K562 (cell line): ENCODE measurements around the gene HLA-DOA. TPM values are rescaled to one million over a fixed set of nuclear protein-coding genes. Genes with fewer than 3 reads are reported as not detected.

Experiments
- ATAC-seq: fragments of 200-7000 bp; cut with Tn5 transposase; 3 replicates; pipeline ENCODE4 v1.9.1; 2020; ENCODE audit warnings: moderate library complexity
- BruUV-seq: library from RNA; stranded (reverse); fragments of 400-500 nt; replicated peaks from 2 replicates; lab custom pipeline; 2021; lab: Mats Ljungman, UMichigan
- CTCF ChIA-PET: fragments of 300-600 bp; formaldehyde crosslinking; extraction: SDS; loops from one replicate; lab custom pipeline; 2021; ENCODE audit warnings: low intra/inter-chr PET ratio; lab: Yijun Ruan, JAX
- POLR2A ChIA-PET: fragments of 300-600, 350-650 bp; sonication (Branson Sonifier 250); formaldehyde crosslinking; extraction: SDS; loops from one replicate; lab custom pipeline; 2021; ENCODE audit warnings: antibody characterized with exemption, inconsistent platforms; lab: Yijun Ruan, JAX
- DNase-seq, 4 experiments: peaks; one replicate each; pipeline versions ENCODE4 v3.0.0 to v3.0.0-alpha.2; 2011 to 2018; ENCODE audit warnings: low spot score in 3 of 4, mixed read lengths in 3 of 4; ENCODE audit errors: extremely low read depth in 1 of 4
- FAIRE-seq: peaks from 2 replicates; lab custom pipeline; 2011; peaks lifted over from hg19 to GRCh38; lab: Jason Lieb, UNC
- H2AFZ ChIP-seq: 2 replicates; pipeline ENCODE4 v1.6.0; 2011; ENCODE audit warnings: low read depth, low read length, control low read depth, inconsistent platforms
- H3K27ac ChIP-seq: fragments of 200-600 bp; 3 replicates; pipeline ENCODE4 v1.8.0; 2011; ENCODE audit warnings: low read depth, mild to moderate bottlenecking, control low read depth, inconsistent platforms, low read length, moderate library complexity, mixed read lengths; ENCODE audit errors: extremely low read depth
- H3K27me3 ChIP-seq, 2 experiments: fragments of 300-600 bp in 1 of 2; 2 replicates in 1 of 2; 3 replicates in 1 of 2; pipeline versions ENCODE4 v1.6.0 to v1.8.0; 2011; ENCODE audit warnings: inconsistent platforms in 2 of 2, low read length in 2 of 2, mild to moderate bottlenecking in 1 of 2, mixed read lengths in 1 of 2, moderate library complexity in 1 of 2; ENCODE audit not compliant: control insufficient read depth in 2 of 2, insufficient read depth in 2 of 2
- H3K36me3 ChIP-seq: fragments of 300-600 bp; 3 replicates; pipeline ENCODE4 v1.8.0; 2011; ENCODE audit warnings: mild to moderate bottlenecking, low read length, inconsistent platforms; ENCODE audit not compliant: control insufficient read depth, insufficient read depth
- H3K4me1 ChIP-seq, 2 experiments: fragments of 200-600 bp in 1 of 2; replicated peaks in 1 of 2; 2 replicates in 1 of 2; 3 replicates in 1 of 2; pipeline versions ENCODE4 v1.5.1 to v1.8.0; 2011; ENCODE audit warnings: inconsistent platforms in 2 of 2, low read length in 2 of 2, mild to moderate bottlenecking in 1 of 2, mixed read lengths in 1 of 2, moderate library complexity in 1 of 2; ENCODE audit not compliant: control insufficient read depth in 2 of 2, insufficient read depth in 2 of 2
- H3K4me2 ChIP-seq: 2 replicates; pipeline ENCODE4 v1.6.1; 2011; ENCODE audit warnings: low read length, control low read depth, inconsistent platforms, mixed read lengths; ENCODE audit not compliant: insufficient read depth
- H3K4me3 ChIP-seq: fragments of 200-600 bp; sonication (generic), shearing (Covaris generic); 2 replicates; pipeline ENCODE4 v1.5.1; 2016; ENCODE audit warnings: control low read depth, inconsistent platforms
- H3K79me2 ChIP-seq: fragments of 200-600 bp; 3 replicates; pipeline ENCODE4 v1.8.0; 2011; ENCODE audit warnings: low read length, inconsistent platforms; ENCODE audit not compliant: control insufficient read depth, insufficient read depth
- H3K9ac ChIP-seq, 2 experiments: 2 replicates each; pipeline versions ENCODE4 v1.6.0 to v1.6.1; 2011; ENCODE audit warnings: low read depth in 2 of 2, low read length in 2 of 2, control low read depth in 1 of 2, inconsistent platforms in 1 of 2, mild to moderate bottlenecking in 1 of 2, mixed read lengths in 1 of 2; ENCODE audit not compliant: insufficient read depth in 1 of 2
- H3K9me1 ChIP-seq: one replicate; pipeline ENCODE4 v1.6.0; 2011; ENCODE audit warnings: inconsistent platforms, mild to moderate bottlenecking, low read length, moderate library complexity; ENCODE audit not compliant: control insufficient read depth, insufficient read depth
- H3K9me3 ChIP-seq: replicated peaks from 2 replicates; pipeline ENCODE4 v1.5.1; 2011; ENCODE audit warnings: low read depth, low read length, inconsistent platforms; ENCODE audit not compliant: control insufficient read depth, insufficient read depth
- H4K20me1 ChIP-seq: replicated peaks from 2 replicates; pipeline ENCODE4 v1.6.1; 2011; ENCODE audit warnings: low read length, inconsistent platforms, mixed read lengths; ENCODE audit not compliant: control insufficient read depth, insufficient read depth
- ARID1B ChIP-seq: fragments of 450-650 bp; IDR thresholded peaks from 2 replicates; pipeline ENCODE4 v1.6.1; 2016; ENCODE audit warnings: antibody characterized with exemption, mild to moderate bottlenecking, inconsistent platforms
- CBX2 ChIP-seq: fragments of 200-600 bp; sonication (generic); IDR thresholded peaks from one replicate; pipeline ENCODE4 v1.6.1; 2012; ENCODE audit warnings: mild to moderate bottlenecking, low read length, inconsistent platforms; ENCODE audit not compliant: insufficient read depth, poor library complexity, severe bottlenecking
- CCNT2 ChIP-seq: IDR thresholded peaks from 2 replicates; pipeline ENCODE4 v1.6.1; 2011; ENCODE audit warnings: borderline replicate concordance, low read depth, mild to moderate bottlenecking, moderate library complexity, mixed read lengths, low read length; ENCODE audit not compliant: insufficient read length; ENCODE audit errors: extremely low read depth
- FOXK1 ChIP-seq: sonication (generic); formaldehyde crosslinking; IDR thresholded peaks from 2 replicates; pipeline ENCODE4 v1.8.0; 2022; ENCODE audit warnings: missing genetic modification reagents, mild to moderate bottlenecking, borderline replicate concordance
- MCM5 ChIP-seq: fragments of 450-650 bp; IDR thresholded peaks from 2 replicates; pipeline ENCODE4 v1.6.1; 2016; ENCODE audit warnings: low read depth
- MEIS2 ChIP-seq: fragments of 450-650 bp; IDR thresholded peaks from 2 replicates; pipeline ENCODE4 v1.6.1; 2014; ENCODE audit warnings: mild to moderate bottlenecking; ENCODE audit not compliant: partially characterized antibody
- NFYB ChIP-seq: IDR thresholded peaks from 2 replicates; pipeline ENCODE4 v1.6.1; 2011; ENCODE audit warnings: mild to moderate bottlenecking, moderate library complexity; ENCODE audit not compliant: insufficient read length; ENCODE audit errors: extremely low read depth
- NR0B1 ChIP-seq: fragments of 450-650 bp; IDR thresholded peaks from one replicate; pipeline ENCODE4 v1.6.1; 2018; ENCODE audit warnings: mild to moderate bottlenecking, moderate library complexity; ENCODE audit not compliant: partially characterized antibody
- RBFOX2 ChIP-seq: fragments of 200-400 bp; formaldehyde crosslinking; IDR thresholded peaks from 2 replicates; pipeline ENCODE4 v1.6.1; 2017; ENCODE audit warnings: low read depth, mild to moderate bottlenecking, low read length, moderate library complexity
- SLC30A9 ChIP-seq: fragments of 250-450 bp; sonication (Bioruptor Pico); IDR thresholded peaks from 2 replicates; pipeline ENCODE4 v1.8.0; 2022; ENCODE audit warnings: mild to moderate bottlenecking, moderate library complexity
- SPI1 ChIP-seq: IDR thresholded peaks from 2 replicates; pipeline ENCODE4 v1.6.1; 2011; ENCODE audit warnings: low read depth, low read length, control low read depth, borderline replicate concordance
- SRSF9 ChIP-seq: fragments of 200-400 bp; formaldehyde crosslinking; IDR thresholded peaks from 2 replicates; pipeline ENCODE4 v1.6.1; 2017; ENCODE audit warnings: low read depth, low read length, borderline replicate concordance
- TRIM25 ChIP-seq: fragments of 450-650 bp; IDR thresholded peaks from 2 replicates; pipeline ENCODE4 v1.7.0; 2016; ENCODE audit warnings: borderline replicate concordance
- ZNF511 ChIP-seq: sonication (generic); formaldehyde crosslinking; IDR thresholded peaks from 2 replicates; pipeline ENCODE4 v1.8.0; 2022; ENCODE audit warnings: mild to moderate bottlenecking, missing genetic modification reagents
- ZNF707 ChIP-seq: fragments of 250-450 bp; sonication (Bioruptor Pico); conservative IDR thresholded peaks from 2 replicates; pipeline ENCODE4 v1.8.0; 2022; ENCODE audit warnings: inconsistent platforms, mild to moderate bottlenecking, moderate library complexity
- WGBS: fragments of 100-300 bp; shearing (Covaris generic); methylation state at CpG from one replicate; pipeline ENCODE4 v1.1.6; 2016; ENCODE audit warnings: low coverage, mixed read lengths; ENCODE audit not compliant: insufficient coverage; ENCODE audit errors: missing lambda C conversion rate; 5-methylcytosine and 5-hydroxymethylcytosine counted together
- in situ Hi-C: fragments of 300-500 bp; cut with MboI; formaldehyde crosslinking; loops from 4 replicates; pipeline ENCODE4 v1.15.0; 2018; ENCODE audit warnings: inconsistent platforms, mixed read lengths
- intact Hi-C: fragments of 100-400 bp; cut with micrococcal nuclease; formaldehyde crosslinking; loops from 2 replicates; pipeline ENCODE4 v1.14.2; 2022
- polyA plus RNA-seq, 8 experiments: library from polyadenylated mRNA; depleted of rRNA in 4 of 8; stranded (reverse) in 5 of 8; unstranded in 3 of 8; fragments of >200 nt; fragmentation: Nextera tagmentation in 2 of 8; fragmentation: Illumina TruSeq in 1 of 8; extraction: Ambion mirVana in 2 of 8; extraction: Trizol in 1 of 8; gene quantifications; 2 replicates each; pipeline versions ENCODE4 v1.2.1 to v1.2.3, GENCODE V29; 2011 to 2014; ENCODE audit warnings: inconsistent platforms in 1 of 8, missing spikeins in 1 of 8
- total RNA-seq, 7 experiments: library from RNA; depleted of rRNA in 6 of 7; stranded (reverse); fragments of >200 nt in 6 of 7; fragmentation: Illumina TruSeq in 2 of 7; extraction: Trizol in 2 of 7; gene quantifications; 2 replicates each; pipeline versions ENCODE4 v1.2.1 to v1.2.3, GENCODE V29; 2011 to 2021; ENCODE audit warnings: low replicate concordance in 1 of 7

HLA-DOA gene
- total and polyA plus RNA-seq, 9 of the 15 experiments (the other 6 are each of a cell fraction or from before 2014, with no cell fraction given) = 0.07 TPM; not detected in 8

- TF ChIP-seq TRIM25 (no peak), CBX2 (peak; percentile 44), RBFOX2 (no peak)
- TF ChIP-seq, all 486 proteins: peak for 2
These were observed 15.9 kb downstream of the HLA-DOA start (continued) for GRCh38 chr6:32993363-32993973.

GRCh38 chr6:32991972-32992371, 17.4 kb downstream of the HLA-DOA start:
- intact Hi-C loops (no loop called here), in situ Hi-C loops (no loop called here)
- FAIRE-seq = no peak
- TF ChIP-seq SRSF9 (no peak), ZNF511 (no peak), ZNF707 (no peak), MEIS2 (no peak), CCNT2 (no peak), SPI1 (peak; percentile 83), NR0B1 (no peak), MCM5 (no peak), ARID1B (peak; percentile 26; the same call in 1 of the 2 replicates), SLC30A9 (CRISPR knock-in tag) (no peak), NFYB (no peak), FOXK1 (no peak)

More at GRCh38 chr6:32991972-32992371, 17.4 kb downstream of the HLA-DOA start:
- DNase-seq (no peak), ATAC-seq (no peak)
- Histone ChIP-seq H3K9me3 (no peaks in the 10 kb centered on the region), H3K9me1 (no peaks in the 10 kb centered on the region), H3K4me3 (no peak overlapping the region), H3K9ac (no peak overlapping the region), H3K36me3 (no peaks in the 10 kb centered on the region), H3K4me2 (no peak overlapping the region), H2AFZ (no peak overlapping the region), H3K27ac (no peak overlapping the region), H3K4me1 (no peaks in the 10 kb centered on the region), H3K79me2 (no peaks in the 10 kb centered on the region), H4K20me1 (no peaks in the 10 kb centered on the region), H3K27me3 (peaks cover 8 to 13% of the 10 kb centered on the region in 2 experiments; a peak in 3 of 5 replicates)
- BruUV-seq = no TSS peak
- POLR2A ChIA-PET = no interaction called here
- under 1% methylated on average over 4 of the region's 4 CpGs for WGBS
- CTCF ChIA-PET = no interaction called here
